Measurements from ENCODE around the gene GABARAP. TPM values are rescaled to one million over a fixed set of nuclear protein-coding genes. Genes with fewer than 3 reads are reported as not detected.

Gene GABARAP
- total RNA-seq, 1 donor from 2014 or later = 277 TPM

GRCh38 chr17:7258731-7259554, 16.7 kb upstream of the GABARAP start:
- TF ChIP-seq CTCF (IDR thresholded peaks at IDR 0.05; ENCODE audit: insufficient read depth, low read length, poor library complexity, severe bottlenecking) = no peak
- Histone ChIP-seq H3K27me3 (ENCODE audit: control insufficient read depth, insufficient read depth, low read length) (peaks cover 11% of the 10 kb centered on the region), H3K36me3 (ENCODE audit: control insufficient read depth, insufficient read depth, low read length) (peaks cover 3% of the 10 kb centered on the region), H3K4me3 (ENCODE audit: low read depth, low read length) (no peak overlapping the region)
- no peak for DNase-seq (ENCODE audit: low read depth)

GRCh38 chr17:7256766-7257456, 14.7 kb upstream of the GABARAP start:
- no peak for DNase-seq (ENCODE audit: low read depth)
- Histone ChIP-seq H3K27me3 (ENCODE audit: control insufficient read depth, insufficient read depth, low read length) (peaks cover 4% of the 10 kb centered on the region), H3K36me3 (ENCODE audit: control insufficient read depth, insufficient read depth, low read length) (peaks cover 3% of the 10 kb centered on the region), H3K4me3 (ENCODE audit: low read depth, low read length) (no peak overlapping the region)
- TF ChIP-seq CTCF (IDR thresholded peaks at IDR 0.05; ENCODE audit: insufficient read depth, low read length, poor library complexity, severe bottlenecking) = no peak

- DNase-seq (ENCODE audit: low read depth) = no peak
- no peak for TF ChIP-seq CTCF (IDR thresholded peaks at IDR 0.05; ENCODE audit: insufficient read depth, low read length, poor library complexity, severe bottlenecking)
- H3K27me3 ChIP-seq (ENCODE audit: control insufficient read depth, insufficient read depth, low read length) = no peaks in the 10 kb centered on the region
- no peak overlapping the region for H3K4me3 ChIP-seq (ENCODE audit: low read depth, low read length)
- H3K36me3 ChIP-seq (ENCODE audit: control insufficient read depth, insufficient read depth, low read length) = peaks cover 3% of the 10 kb centered on the region
Observed at GRCh38 chr17:7254511-7254910, 12.3 kb upstream of the GABARAP start.

GRCh38 chr17:7253082-7253481, 10.8 kb upstream of the GABARAP start:
- H3K4me3 ChIP-seq (ENCODE audit: low read depth, low read length) = peak overlapping the region; percentile 81
- H3K27me3 ChIP-seq (ENCODE audit: control insufficient read depth, insufficient read depth, low read length) = no peaks in the 10 kb centered on the region
- DNase-seq (ENCODE audit: low read depth) = no peak
- peaks cover 3% of the 10 kb centered on the region for H3K36me3 ChIP-seq (ENCODE audit: control insufficient read depth, insufficient read depth, low read length)
- TF ChIP-seq CTCF (IDR thresholded peaks at IDR 0.05; ENCODE audit: insufficient read depth, low read length, poor library complexity, severe bottlenecking) = no peak

GRCh38 chr17:7252176-7253043, 10.2 kb upstream of the GABARAP start, which contains the start of gene ELP5:
Gene ELP5 (plus strand): TSS chr17:7252215. CDS start chr17:7252551, 336 bp downstream.
- DNase-seq (ENCODE audit: low read depth) = peak; percentile 74
- Histone ChIP-seq H3K4me3 (ENCODE audit: low read depth, low read length) (peak within 1 kb of the TSS; percentile 81), H3K27me3 (ENCODE audit: control insufficient read depth, insufficient read depth, low read length) (no peaks in the 10 kb centered on the region), H3K36me3 (ENCODE audit: control insufficient read depth, insufficient read depth, low read length) (peaks cover 3% of the 10 kb centered on the region)
- TF ChIP-seq CTCF (IDR thresholded peaks at IDR 0.05; ENCODE audit: insufficient read depth, low read length, poor library complexity, severe bottlenecking) = peak; percentile 9

Measured in kidney epithelial cell (primary cell).